Activated CD8-positive, alpha-beta memory T cell treated with anti-CD3 and anti-CD28 coated beads, Interleukin-2, amount 10 ng/mL, durations not matched to agents 7 days and 5 days (primary cell): ENCODE data around the gene STIM1. TPM values are rescaled to one million over a fixed set of nuclear protein-coding genes. Genes with fewer than 3 reads are reported as not detected.

Source experiments
- ATAC-seq: fragments of 150-1000 bp; cut with Tn5 transposase; one replicate; pipeline ENCODE4 v1.10.0; 2021; ENCODE audit warnings: moderate library complexity
- CTCF ChIA-PET: fragments of 350-600 bp; sonication (Branson Sonifier 250); formaldehyde crosslinking; loops from one replicate; lab custom pipeline; 2021; ENCODE audit warnings: antibody characterized with exemption; lab: Charles Lee
- DNase-seq: peaks from one replicate; pipeline ENCODE4 v3.0.0-alpha.2; 2020
- H3K27ac Mint-ChIP-seq: one replicate; pipeline ENCODE4 v1.8.0; 2021; ENCODE audit warnings: mild to moderate bottlenecking, mixed read lengths
- H3K27me3 Mint-ChIP-seq: one replicate; pipeline ENCODE4 v1.8.0; 2021; ENCODE audit warnings: mixed read lengths
- H3K36me3 Mint-ChIP-seq: one replicate; pipeline ENCODE4 v1.8.0; 2021; ENCODE audit warnings: mild to moderate bottlenecking, mixed read lengths
- H3K4me1 Mint-ChIP-seq: one replicate; pipeline ENCODE4 v1.8.0; 2021; ENCODE audit warnings: mixed read lengths
- H3K4me3 Mint-ChIP-seq: one replicate; pipeline ENCODE4 v1.8.0; 2021; ENCODE audit warnings: mild to moderate bottlenecking, moderate library complexity, mixed read lengths
- H3K9me3 Mint-ChIP-seq: one replicate; pipeline ENCODE4 v1.8.0; 2022; ENCODE audit warnings: low read depth, mixed read lengths
- total RNA-seq, 2 experiments: library from RNA; stranded (reverse); gene quantifications; one replicate each; pipeline ENCODE4 v1.2.3, GENCODE V29; 2021

STIM1 gene
- total RNA-seq, 2 experiments from 2014 or later, result 83.5 to 104 TPM

- Mint-ChIP-seq H3K4me1 (peaks cover 20% of the 10 kb centered on the region), H3K27me3 (no peaks in the 10 kb centered on the region), H3K9me3 (no peaks in the 10 kb centered on the region), H3K27ac (no peak overlapping the region), H3K36me3 (peaks cover 9% of the 10 kb centered on the region), H3K4me3 (no peak overlapping the region)
- ATAC-seq, result no peak
- DNase-seq, result no peak
- CTCF ChIA-PET, result interaction anchor here (0.7 to 1.5 kb wide), 4 partner anchors 10 to 571 kb away, joined by 3 to 5 read pairs (median 3); partner anchors contain the start of gene TRIM21
Measured at GRCh38 chr11:3822312-3822711, 33.2 kb upstream of the STIM1 start.

- H3K27me3 Mint-ChIP-seq, result no peaks in the 10 kb centered on the region
- peaks cover 20% of the 10 kb centered on the region for H3K4me1 Mint-ChIP-seq
- H3K4me3 Mint-ChIP-seq, result no peak overlapping the region
- H3K36me3 Mint-ChIP-seq, result peaks cover 16% of the 10 kb centered on the region
- ATAC-seq (no peak), DNase-seq (no peak)
- no peak overlapping the region for H3K27ac Mint-ChIP-seq
- CTCF ChIA-PET, result interaction anchor here (0.7 to 1.5 kb wide), 8 partner anchors 10 to 275 kb away, joined by 3 to 6 read pairs (median 3); partner anchors contain the start of gene PGAP2
- H3K9me3 Mint-ChIP-seq, result no peaks in the 10 kb centered on the region
Measured at GRCh38 chr11:3823303-3823702, 32.2 kb upstream of the STIM1 start.

GRCh38 chr11:3823762-3824506 is 31.5 kb upstream of the STIM1 start:
- Mint-ChIP-seq H3K36me3 (peaks cover 17% of the 10 kb centered on the region), H3K4me3 (no peak overlapping the region), H3K9me3 (no peaks in the 10 kb centered on the region), H3K27ac (no peak overlapping the region), H3K4me1 (peaks cover 20% of the 10 kb centered on the region), H3K27me3 (no peaks in the 10 kb centered on the region)
- CTCF ChIA-PET, result interaction anchor here (0.7 to 2.3 kb wide), 12 partner anchors 10 to 274 kb away, joined by 3 to 26 read pairs (median 4); partner anchors contain the start of genes PGAP2 and RHOG
- DNase-seq (no peak), ATAC-seq (no peak)

- CTCF ChIA-PET, result interaction anchor here (0.6 to 2.3 kb wide), 13 partner anchors 9 to 248 kb away, joined by 3 to 26 read pairs (median 5); partner anchors contain the start of genes RHOG and STIM1
- Mint-ChIP-seq H3K27ac (peak overlapping the region; percentile 3), H3K36me3 (peaks cover 19% of the 10 kb centered on the region), H3K9me3 (no peaks in the 10 kb centered on the region), H3K4me1 (peaks cover 20% of the 10 kb centered on the region), H3K4me3 (no peak overlapping the region), H3K27me3 (no peaks in the 10 kb centered on the region)
- DNase-seq (peak; percentile 90), ATAC-seq (peak; percentile 94)
Measured at GRCh38 chr11:3824714-3825472, 30.6 kb upstream of the STIM1 start.

- H3K9me3 Mint-ChIP-seq, result no peaks in the 10 kb centered on the region
- no peaks in the 10 kb centered on the region for H3K27me3 Mint-ChIP-seq
- peak overlapping the region; percentile 12 for H3K27ac Mint-ChIP-seq
- peaks cover 24% of the 10 kb centered on the region for H3K36me3 Mint-ChIP-seq
- H3K4me3 Mint-ChIP-seq, result no peak overlapping the region
- DNase-seq (no peak), ATAC-seq (peak; percentile 15)
- peaks cover 21% of the 10 kb centered on the region for H3K4me1 Mint-ChIP-seq
- CTCF ChIA-PET, result interaction anchor here (0.6 to 2.3 kb wide), 14 partner anchors 8 to 248 kb away, joined by 3 to 26 read pairs (median 5); partner anchors contain the start of genes RHOG and STIM1
Measured at GRCh38 chr11:3825473-3826154, 29.9 kb upstream of the STIM1 start.

- no peak overlapping the region for H3K27ac Mint-ChIP-seq
- H3K4me1 Mint-ChIP-seq, result peaks cover 32% of the 10 kb centered on the region
- CTCF ChIA-PET, result interaction anchor here (0.7 to 1.1 kb wide), 2 partner anchors 15 to 247 kb away, joined by 5 to 9 read pairs; partner anchors contain the start of gene RHOG
- no peaks in the 10 kb centered on the region for H3K9me3 Mint-ChIP-seq
- DNase-seq (no peak), ATAC-seq (no peak)
- H3K36me3 Mint-ChIP-seq, result peaks cover 33% of the 10 kb centered on the region
- H3K27me3 Mint-ChIP-seq, result no peaks in the 10 kb centered on the region
- H3K4me3 Mint-ChIP-seq, result no peak overlapping the region
Measured at GRCh38 chr11:3826721-3827120, 28.7 kb upstream of the STIM1 start.

GRCh38 chr11:3827434-3828186 is 27.9 kb upstream of the STIM1 start:
- CTCF ChIA-PET, result no interaction called here
- no peaks in the 10 kb centered on the region for H3K9me3 Mint-ChIP-seq
- H3K27ac Mint-ChIP-seq, result no peak overlapping the region

GRCh38 chr11:3830088-3830487 is 25.4 kb upstream of the STIM1 start:
- H3K27ac Mint-ChIP-seq, result no peak overlapping the region
- H3K9me3 Mint-ChIP-seq, result no peaks in the 10 kb centered on the region
- peaks cover 58% of the 10 kb centered on the region for H3K4me1 Mint-ChIP-seq
- no peak for ATAC-seq
- no peaks in the 10 kb centered on the region for H3K27me3 Mint-ChIP-seq
- DNase-seq, result no peak
- H3K36me3 Mint-ChIP-seq, result peaks cover 52% of the 10 kb centered on the region
- H3K4me3 Mint-ChIP-seq, result no peak overlapping the region
- CTCF ChIA-PET, result interaction anchor here (1.2 to 17.3 kb wide), 2 partner anchors 12 to 22 kb away, joined by 4 to 311 read pairs; partner anchors contain the start of gene STIM1

More at GRCh38 chr11:3827434-3828186, 27.9 kb upstream of the STIM1 start:
- Mint-ChIP-seq H3K4me3 (no peak overlapping the region), H3K27me3 (no peaks in the 10 kb centered on the region), H3K36me3 (peaks cover 35% of the 10 kb centered on the region), H3K4me1 (peaks cover 41% of the 10 kb centered on the region)
- ATAC-seq (no peak), DNase-seq (no peak)

- H3K36me3 Mint-ChIP-seq, result peaks cover 58% of the 10 kb centered on the region
- peaks cover 58% of the 10 kb centered on the region for H3K4me1 Mint-ChIP-seq
- H3K4me3 Mint-ChIP-seq, result no peak overlapping the region
- DNase-seq, result no peak
- H3K9me3 Mint-ChIP-seq, result no peaks in the 10 kb centered on the region
- CTCF ChIA-PET, result interaction anchor here (1.1 to 17.3 kb wide), 4 partner anchors 11 to 242 kb away, joined by 3 to 311 read pairs (median 7); partner anchors contain the start of gene STIM1
- peak overlapping the region; percentile 79 for H3K27ac Mint-ChIP-seq
- H3K27me3 Mint-ChIP-seq, result no peaks in the 10 kb centered on the region
- no peak for ATAC-seq
Measured at GRCh38 chr11:3830730-3831129, 24.7 kb upstream of the STIM1 start.

GRCh38 chr11:3831378-3832239 is 23.9 kb upstream of the STIM1 start:
- DNase-seq (no peak), ATAC-seq (no peak)
- H3K4me3 Mint-ChIP-seq, result no peak overlapping the region
- H3K27me3 Mint-ChIP-seq, result no peaks in the 10 kb centered on the region
- CTCF ChIA-PET, result interaction anchor here (1.1 to 17.3 kb wide), 5 partner anchors 10 to 241 kb away, joined by 3 to 311 read pairs (median 5); partner anchors contain the start of genes PGAP2, RHOG and STIM1
- H3K9me3 Mint-ChIP-seq, result no peaks in the 10 kb centered on the region
- H3K36me3 Mint-ChIP-seq, result peaks cover 59% of the 10 kb centered on the region
- H3K4me1 Mint-ChIP-seq, result peaks cover 59% of the 10 kb centered on the region
- peak overlapping the region; percentile 79 for H3K27ac Mint-ChIP-seq

- H3K27ac Mint-ChIP-seq, result peak overlapping the region; percentile 66
- CTCF ChIA-PET, result interaction anchor here (0.6 to 17.3 kb wide), 4 partner anchors 8 to 19 kb away, joined by 3 to 311 read pairs (median 5); partner anchors contain the start of genes RHOG and STIM1
- H3K9me3 Mint-ChIP-seq, result no peaks in the 10 kb centered on the region
- no peak overlapping the region for H3K4me3 Mint-ChIP-seq
- peaks cover 69% of the 10 kb centered on the region for H3K4me1 Mint-ChIP-seq
- peaks cover 53% of the 10 kb centered on the region for H3K36me3 Mint-ChIP-seq
- DNase-seq, result no peak
- H3K27me3 Mint-ChIP-seq, result no peaks in the 10 kb centered on the region
- no peak for ATAC-seq
Measured at GRCh38 chr11:3832816-3833215, 22.6 kb upstream of the STIM1 start.
